Measurements from ENCODE around the gene PPP5C.

DNA sequence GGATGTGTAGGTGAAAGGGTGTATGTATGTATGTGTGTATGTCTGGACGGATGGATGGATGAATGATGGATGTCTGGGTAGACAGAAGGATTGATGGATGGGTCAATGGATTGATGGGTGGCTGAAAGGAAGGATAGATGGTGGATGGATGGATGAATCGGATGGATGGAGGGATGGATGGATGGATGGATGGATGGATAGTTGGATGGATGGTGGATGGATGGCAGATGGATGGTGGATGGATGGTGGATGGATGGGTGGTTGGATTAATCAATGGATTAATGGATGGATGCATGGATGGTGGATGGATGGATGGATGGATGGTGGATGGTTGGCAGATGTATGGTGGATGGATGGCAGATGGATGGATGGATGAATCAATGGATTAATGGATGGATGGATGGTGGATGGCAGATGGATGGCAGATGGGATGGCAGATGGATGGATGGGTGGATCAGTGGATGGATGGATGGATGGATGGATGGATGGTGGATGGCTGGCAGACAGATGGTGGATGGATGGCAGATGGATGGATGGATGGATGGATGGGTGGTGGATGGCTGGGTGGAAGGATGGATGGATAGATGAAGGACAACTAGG, 16.5 kb upstream of the PPP5C start:
- TF ChIP-seq NFIC (IDR thresholded peaks at IDR 0.05) (no peak), YY1 (IDR thresholded peaks at IDR 0.05; ENCODE audit: low read depth) (no peak), TCF12 (IDR thresholded peaks at IDR 0.05; ENCODE audit: low read depth) (no peak), FOXM1 (IDR thresholded peaks at IDR 0.05; ENCODE audit: borderline replicate concordance, low read depth) (no peak)
- TF ChIP-seq, protein P1, sequence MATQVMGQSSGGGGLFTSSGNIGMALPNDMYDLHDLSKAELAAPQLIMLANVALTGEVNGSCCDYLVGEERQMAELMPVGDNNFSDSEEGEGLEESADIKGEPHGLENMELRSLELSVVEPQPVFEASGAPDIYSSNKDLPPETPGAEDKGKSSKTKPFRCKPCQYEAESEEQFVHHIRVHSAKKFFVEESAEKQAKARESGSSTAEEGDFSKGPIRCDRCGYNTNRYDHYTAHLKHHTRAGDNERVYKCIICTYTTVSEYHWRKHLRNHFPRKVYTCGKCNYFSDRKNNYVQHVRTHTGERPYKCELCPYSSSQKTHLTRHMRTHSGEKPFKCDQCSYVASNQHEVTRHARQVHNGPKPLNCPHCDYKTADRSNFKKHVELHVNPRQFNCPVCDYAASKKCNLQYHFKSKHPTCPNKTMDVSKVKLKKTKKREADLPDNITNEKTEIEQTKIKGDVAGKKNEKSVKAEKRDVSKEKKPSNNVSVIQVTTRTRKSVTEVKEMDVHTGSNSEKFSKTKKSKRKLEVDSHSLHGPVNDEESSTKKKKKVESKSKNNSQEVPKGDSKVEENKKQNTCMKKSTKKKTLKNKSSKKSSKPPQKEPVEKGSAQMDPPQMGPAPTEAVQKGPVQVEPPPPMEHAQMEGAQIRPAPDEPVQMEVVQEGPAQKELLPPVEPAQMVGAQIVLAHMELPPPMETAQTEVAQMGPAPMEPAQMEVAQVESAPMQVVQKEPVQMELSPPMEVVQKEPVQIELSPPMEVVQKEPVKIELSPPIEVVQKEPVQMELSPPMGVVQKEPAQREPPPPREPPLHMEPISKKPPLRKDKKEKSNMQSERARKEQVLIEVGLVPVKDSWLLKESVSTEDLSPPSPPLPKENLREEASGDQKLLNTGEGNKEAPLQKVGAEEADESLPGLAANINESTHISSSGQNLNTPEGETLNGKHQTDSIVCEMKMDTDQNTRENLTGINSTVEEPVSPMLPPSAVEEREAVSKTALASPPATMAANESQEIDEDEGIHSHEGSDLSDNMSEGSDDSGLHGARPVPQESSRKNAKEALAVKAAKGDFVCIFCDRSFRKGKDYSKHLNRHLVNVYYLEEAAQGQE (IDR thresholded peaks at IDR 0.05; ENCODE audit: low read depth) = no peak
- TF ChIP-seq, protein P2, sequence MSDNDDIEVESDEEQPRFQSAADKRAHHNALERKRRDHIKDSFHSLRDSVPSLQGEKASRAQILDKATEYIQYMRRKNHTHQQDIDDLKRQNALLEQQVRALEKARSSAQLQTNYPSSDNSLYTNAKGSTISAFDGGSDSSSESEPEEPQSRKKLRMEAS (IDR thresholded peaks at IDR 0.05) = no peak
